ENCODE results near the gene TOMT. TPM values are rescaled to one million over a fixed set of nuclear protein-coding genes. Genes with fewer than 3 reads are reported as not detected.

Gene TOMT
- total RNA-seq, 2 donors from 2014 or later: not detected

- Histone ChIP-seq H3K36me3 (no peaks in the 10 kb centered on the region), H3K4me1 (replicated peaks) (peaks cover 23% of the 10 kb centered on the region), H3K4me3 (no peak overlapping the region), H3K9me3 (no peaks in the 10 kb centered on the region), H3K27ac (peak overlapping the region; percentile 21 to 50), H3K27me3 (replicated peaks; ENCODE audit: insufficient read depth) (no peaks in the 10 kb centered on the region)
- intact Hi-C loops (cut with DNase I): loop anchor here (5.0 kb wide), 1 partner anchor 108 kb away; no protein-coding TSS in a partner anchor
- 66% methylated on average over 3 of the region's 3 CpGs for WGBS
- no peak for DNase-seq (ENCODE audit: low spot score)
- TF ChIP-seq CTCF (IDR thresholded peaks at IDR 0.05): no peak
- TF ChIP-seq POLR2AphosphoS5 (IDR thresholded peaks at IDR 0.05): no peak
- no peak for TF ChIP-seq POLR2A (IDR thresholded peaks at IDR 0.05)
Measured at GRCh38 chr11:72085621-72086351, 19.9 kb upstream of the TOMT start.

- H3K9me3 ChIP-seq: no peaks in the 10 kb centered on the region
- intact Hi-C loops (cut with DNase I): loop anchor here (5.0 kb wide), 1 partner anchor 111 kb away; no protein-coding TSS in a partner anchor
- TF ChIP-seq POLR2AphosphoS5 (IDR thresholded peaks at IDR 0.05): no peak
- TF ChIP-seq CTCF (IDR thresholded peaks at IDR 0.05): no peak
- TF ChIP-seq POLR2A (IDR thresholded peaks at IDR 0.05): no peak
- H3K27me3 ChIP-seq (replicated peaks; ENCODE audit: insufficient read depth): no peaks in the 10 kb centered on the region
- DNase-seq (ENCODE audit: low spot score): no peak
- H3K4me3 ChIP-seq: no peak overlapping the region
- WGBS: 72% methylated on average over 4 of the region's 4 CpGs
- no peaks in the 10 kb centered on the region for H3K36me3 ChIP-seq
- H3K4me1 ChIP-seq (replicated peaks): peaks cover 9% of the 10 kb centered on the region
- H3K27ac ChIP-seq: no peak overlapping the region
Measured at GRCh38 chr11:72088076-72088808, 17.5 kb upstream of the TOMT start.

GRCh38 chr11:72091292-72091691, 14.4 kb upstream of the TOMT start:
- H3K27ac ChIP-seq: peak overlapping the region; percentile 55 to 58
- DNase-seq (ENCODE audit: low spot score): peak; percentile 71
- H3K36me3 ChIP-seq: peaks cover 0 to 4% of the 10 kb centered on the region in 2 donors
- H3K9me3 ChIP-seq: no peaks in the 10 kb centered on the region
- H3K27me3 ChIP-seq (replicated peaks; ENCODE audit: insufficient read depth): no peaks in the 10 kb centered on the region
- no peak overlapping the region for H3K4me3 ChIP-seq
- intact Hi-C loops (cut with DNase I): loop anchor here (2.0 kb wide), 1 partner anchor 66 kb away; no protein-coding TSS in a partner anchor
- TF ChIP-seq CTCF (IDR thresholded peaks at IDR 0.05) (peak; percentile 64 to 97 (median 91)), POLR2AphosphoS5 (IDR thresholded peaks at IDR 0.05) (peak; percentile 80), POLR2A (IDR thresholded peaks at IDR 0.05) (no peak)
- 33% methylated on average over 4 of the region's 4 CpGs for whole genome bisulfite sequencing
- peaks cover 4% of the 10 kb centered on the region for H3K4me1 ChIP-seq (replicated peaks)

- Histone ChIP-seq H3K4me3 (no peak overlapping the region), H3K9me3 (no peaks in the 10 kb centered on the region), H3K27ac (no peak overlapping the region), H3K36me3 (peaks cover 7 to 19% of the 10 kb centered on the region in 2 donors), H3K27me3 (replicated peaks; ENCODE audit: insufficient read depth) (no peaks in the 10 kb centered on the region), H3K4me1 (replicated peaks) (peaks cover 10% of the 10 kb centered on the region)
- intact Hi-C loops (cut with DNase I): no loop called here
- TF ChIP-seq POLR2AphosphoS5 (IDR thresholded peaks at IDR 0.05) (no peak), CTCF (IDR thresholded peaks at IDR 0.05) (no peak), POLR2A (IDR thresholded peaks at IDR 0.05) (no peak)
- no peak for DNase-seq (ENCODE audit: low spot score)
- 83% methylated on average over 3 of the region's 3 CpGs for WGBS
Measured at GRCh38 chr11:72098741-72099140, 7.0 kb upstream of the TOMT start.
